Mammary epithelial cell (primary cell): Measurements from ENCODE around the gene MAPK4.
"Not testable (repeated sequence)": the region's sequence is repeated elsewhere in the genome, so short reads cannot be mapped to it uniquely, and the experiment has no call there.

ENCODE experiments used
- CTCF ChIP-seq, 2 donors: IDR thresholded peaks in 1 of 2; conservative IDR thresholded peaks in 1 of 2; 2 replicates each; pipeline ENCODE4 v1.5.1; 2011 to 2012; ENCODE audit warnings: inconsistent platforms in 2 of 2, low read length in 2 of 2, mild to moderate bottlenecking in 2 of 2, control low read depth in 1 of 2, low read depth in 1 of 2; ENCODE audit not compliant: insufficient read depth in 1 of 2; ENCODE audit errors: extremely low read depth in 1 of 2
- EZH2 ChIP-seq: IDR thresholded peaks from 2 replicates; pipeline ENCODE4 v1.6.1; 2012; ENCODE audit warnings: low read length, inconsistent platforms, borderline replicate concordance

- not testable (repeated sequence) for TF ChIP-seq CTCF (conservative IDR thresholded peaks at IDR 0.05 in 1 of 2, IDR thresholded peaks at IDR 0.05 in 1 of 2; ENCODE audit: extremely low read depth in 1 of 2, insufficient read depth in 1 of 2, low read depth in 1 of 2, low read length in 2 of 2); EZH2
Measured at GRCh38 chr18:50517277-50517676, 42.6 kb upstream of the MAPK4 start.
